Stimulated activated CD4-positive, alpha-beta T cell treated with anti-CD3 and anti-CD28 coated beads, TNF-alpha, amount 100 ng/mL, for 24 hours (primary cell): ENCODE data around the gene SCN1B.
"Not testable (repeated sequence)": the region's sequence is repeated elsewhere in the genome, so short reads cannot be mapped to it uniquely, and the experiment has no call there.

ENCODE experiments used
- DNase-seq, 3 experiments: peaks; one replicate each; pipeline ENCODE4 v3.0.0-alpha.2; 2020; ENCODE audit warnings: low read depth in 3 of 3

The SCN1B gene

GRCh38 chr19:35000647-35001501 lies 29.4 kb upstream of the SCN1B start:
- DNase-seq, result peak in 1 of 3 experiments; percentile 60

- DNase-seq, result no peak
These were observed 28.2 kb upstream of the SCN1B start for GRCh38 chr19:35002037-35002535.

- no peak for DNase-seq
These were observed 25.6 kb upstream of the SCN1B start for GRCh38 chr19:35004517-35005255.

- no peak for DNase-seq
These were observed 24.9 kb upstream of the SCN1B start for GRCh38 chr19:35005256-35005977.

- DNase-seq, result not testable (repeated sequence)
These were observed 24.3 kb upstream of the SCN1B start for GRCh38 chr19:35006007-35006341.

- DNase-seq, result no peak
These were observed 23.8 kb upstream of the SCN1B start for GRCh38 chr19:35006342-35006998.

- DNase-seq, result no peak
These were observed 23.3 kb upstream of the SCN1B start for GRCh38 chr19:35006999-35007365.

GRCh38 chr19:35007427-35007826 lies 22.8 kb upstream of the SCN1B start:
- not testable (repeated sequence) for DNase-seq

GRCh38 chr19:35008891-35009341 lies 21.4 kb upstream of the SCN1B start:
- DNase-seq, result no peak

GRCh38 chr19:35009424-35010415 lies 20.6 kb upstream of the SCN1B start:
- DNase-seq, result no peak

GRCh38 chr19:35011091-35011689 lies 19.1 kb upstream of the SCN1B start:
- DNase-seq, result no peak

- no peak for DNase-seq
These were observed 18.3 kb upstream of the SCN1B start for GRCh38 chr19:35011737-35012682.

GRCh38 chr19:35013041-35013819 lies 17.0 kb upstream of the SCN1B start:
- DNase-seq, result peak; percentile 65 to 77 (median 68)

- DNase-seq, result no peak
These were observed 16.2 kb upstream of the SCN1B start for GRCh38 chr19:35013820-35014754.

GRCh38 chr19:35014774-35015173 lies 15.5 kb upstream of the SCN1B start:
- DNase-seq, result not testable (repeated sequence)

- no peak for DNase-seq
These were observed 14.9 kb upstream of the SCN1B start for GRCh38 chr19:35015270-35015953.
